ENCODE measurements around the gene REELD1.

The REELD1 gene

DNA sequence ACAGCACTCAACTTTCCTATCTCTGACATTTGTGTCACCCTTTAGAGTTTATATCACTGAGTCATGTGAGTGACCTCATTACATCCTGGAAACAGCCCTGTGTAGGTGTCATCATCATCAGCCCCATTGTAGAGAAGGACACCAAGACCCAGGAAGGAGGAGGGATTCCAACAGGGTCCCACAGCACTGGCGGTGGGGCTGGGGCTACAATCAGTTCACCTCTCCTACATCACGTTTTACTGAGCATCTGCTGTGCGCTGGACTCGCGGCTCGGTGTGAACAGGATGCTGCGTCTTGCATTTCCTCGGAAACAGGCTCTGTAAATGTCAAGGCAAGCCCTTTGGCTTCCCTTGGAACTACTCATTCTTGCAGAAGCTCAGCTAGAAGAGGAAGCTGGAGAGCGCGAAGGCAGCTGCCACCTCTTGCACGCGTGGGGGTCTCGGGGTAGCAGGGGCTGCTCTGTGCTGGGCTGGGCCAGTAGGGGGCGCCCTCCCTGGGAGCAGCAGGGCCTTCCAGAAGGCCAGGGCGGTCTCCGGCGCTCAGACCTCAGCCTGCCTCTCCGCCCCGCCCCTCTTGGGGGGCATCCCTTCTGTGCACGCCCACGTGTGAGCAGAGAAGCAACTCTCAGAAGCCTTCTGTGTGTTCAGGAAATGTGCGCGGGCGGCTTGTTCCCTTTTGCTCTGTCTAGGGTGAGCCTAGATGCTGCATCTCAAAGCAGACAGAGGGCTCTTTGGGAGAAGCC lies 29.0 kb downstream of the REELD1 start:
- H3K4me1 Mint-ChIP-seq: peaks cover 16% of the 10 kb centered on the region
- no peaks in the 10 kb centered on the region for H3K36me3 Mint-ChIP-seq (ENCODE audit: low read depth)
- TF ChIP-seq, protein P1, sequence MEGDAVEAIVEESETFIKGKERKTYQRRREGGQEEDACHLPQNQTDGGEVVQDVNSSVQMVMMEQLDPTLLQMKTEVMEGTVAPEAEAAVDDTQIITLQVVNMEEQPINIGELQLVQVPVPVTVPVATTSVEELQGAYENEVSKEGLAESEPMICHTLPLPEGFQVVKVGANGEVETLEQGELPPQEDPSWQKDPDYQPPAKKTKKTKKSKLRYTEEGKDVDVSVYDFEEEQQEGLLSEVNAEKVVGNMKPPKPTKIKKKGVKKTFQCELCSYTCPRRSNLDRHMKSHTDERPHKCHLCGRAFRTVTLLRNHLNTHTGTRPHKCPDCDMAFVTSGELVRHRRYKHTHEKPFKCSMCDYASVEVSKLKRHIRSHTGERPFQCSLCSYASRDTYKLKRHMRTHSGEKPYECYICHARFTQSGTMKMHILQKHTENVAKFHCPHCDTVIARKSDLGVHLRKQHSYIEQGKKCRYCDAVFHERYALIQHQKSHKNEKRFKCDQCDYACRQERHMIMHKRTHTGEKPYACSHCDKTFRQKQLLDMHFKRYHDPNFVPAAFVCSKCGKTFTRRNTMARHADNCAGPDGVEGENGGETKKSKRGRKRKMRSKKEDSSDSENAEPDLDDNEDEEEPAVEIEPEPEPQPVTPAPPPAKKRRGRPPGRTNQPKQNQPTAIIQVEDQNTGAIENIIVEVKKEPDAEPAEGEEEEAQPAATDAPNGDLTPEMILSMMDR (IDR thresholded peaks at IDR 0.05): peak; percentile 35
- no peaks in the 10 kb centered on the region for H3K9me3 Mint-ChIP-seq
- peak; percentile 42 for DNase-seq
- no peak overlapping the region for H3K4me3 Mint-ChIP-seq
- H3K27ac Mint-ChIP-seq: no peak overlapping the region
- H3K27me3 Mint-ChIP-seq (ENCODE audit: low read depth, poor library complexity): peaks cover 9% of the 10 kb centered on the region

DNA sequence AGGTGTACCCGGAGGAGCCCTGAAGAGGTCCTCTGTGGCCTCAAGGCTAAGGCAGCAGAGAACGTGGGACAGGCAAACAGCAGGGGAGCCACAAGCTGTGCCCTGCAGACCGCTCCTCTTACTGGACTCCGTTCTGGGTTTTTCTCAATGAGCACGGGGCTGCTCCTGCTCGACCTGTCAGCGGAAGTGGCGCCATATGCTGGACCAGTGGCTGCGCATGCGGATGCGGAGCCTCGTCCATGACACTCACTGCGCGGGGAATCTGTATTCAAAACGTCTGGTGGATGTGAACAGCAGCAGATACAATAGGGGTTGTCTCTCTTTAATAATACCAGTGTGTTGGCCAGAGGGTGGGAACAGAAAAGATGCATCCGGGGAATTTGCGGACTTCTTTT lies 29.5 kb downstream of the REELD1 start:
- peaks cover 9% of the 10 kb centered on the region for H3K27me3 Mint-ChIP-seq (ENCODE audit: low read depth, poor library complexity)
- no peak for DNase-seq
- no peaks in the 10 kb centered on the region for H3K9me3 Mint-ChIP-seq
- peaks cover 16% of the 10 kb centered on the region for H3K4me1 Mint-ChIP-seq
- H3K27ac Mint-ChIP-seq: peak overlapping the region; percentile 46
- TF ChIP-seq, protein P1 (IDR thresholded peaks at IDR 0.05): no peak
- no peaks in the 10 kb centered on the region for H3K36me3 Mint-ChIP-seq (ENCODE audit: low read depth)
- no peak overlapping the region for H3K4me3 Mint-ChIP-seq

DNA sequence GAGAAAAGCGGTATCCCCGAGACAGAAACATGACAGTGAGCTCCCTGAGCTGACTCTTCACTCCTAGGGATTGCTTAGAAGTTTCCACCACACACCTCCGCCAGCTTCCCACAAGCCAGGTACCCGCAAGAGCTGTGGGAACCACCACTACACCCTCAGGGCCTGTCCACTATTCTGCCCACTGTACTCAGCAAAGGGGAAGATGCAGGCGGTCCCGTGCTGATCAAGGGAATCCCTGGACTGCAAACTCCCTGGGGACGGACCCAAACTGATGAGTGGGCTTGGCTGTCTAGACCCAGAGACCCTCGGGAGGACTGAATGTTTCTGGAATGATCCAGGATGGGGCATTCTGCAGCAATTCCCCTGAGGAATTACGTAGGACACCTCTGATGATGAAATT lies 30.2 kb downstream of the REELD1 start:
- Mint-ChIP-seq H3K36me3 (ENCODE audit: low read depth) (no peaks in the 10 kb centered on the region), H3K4me1 (peaks cover 16% of the 10 kb centered on the region), H3K27ac (no peak overlapping the region), H3K4me3 (no peak overlapping the region), H3K9me3 (no peaks in the 10 kb centered on the region), H3K27me3 (ENCODE audit: low read depth, poor library complexity) (peaks cover 9% of the 10 kb centered on the region)
- no peak for DNase-seq
- TF ChIP-seq, protein P1 (IDR thresholded peaks at IDR 0.05): no peak

DNA sequence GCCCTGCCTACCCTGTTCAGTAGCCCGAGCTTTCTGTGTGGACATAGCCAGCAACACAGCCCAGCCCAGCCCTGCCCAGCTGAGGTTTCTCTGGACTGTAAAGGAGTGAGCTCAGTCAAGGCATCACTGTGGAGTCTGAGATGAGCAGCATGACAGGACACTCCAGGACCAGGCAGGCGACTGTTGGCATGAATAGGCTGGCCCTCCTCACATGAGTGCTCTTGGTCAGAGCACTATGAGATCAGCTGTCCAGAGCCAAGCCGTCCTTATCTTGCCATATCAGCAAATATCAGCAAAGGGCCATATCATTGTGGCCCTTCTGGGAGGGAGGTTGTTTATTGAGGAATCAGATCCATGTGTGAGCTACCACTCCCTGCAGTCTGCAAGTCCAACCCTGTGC lies 30.9 kb downstream of the REELD1 start:
- H3K4me1 Mint-ChIP-seq: peaks cover 16% of the 10 kb centered on the region
- TF ChIP-seq, protein P1 (IDR thresholded peaks at IDR 0.05): no peak
- H3K27ac Mint-ChIP-seq: no peak overlapping the region
- no peaks in the 10 kb centered on the region for H3K9me3 Mint-ChIP-seq
- no peak for DNase-seq
- peaks cover 12% of the 10 kb centered on the region for H3K27me3 Mint-ChIP-seq (ENCODE audit: low read depth, poor library complexity)
- H3K4me3 Mint-ChIP-seq: no peak overlapping the region
- no peaks in the 10 kb centered on the region for H3K36me3 Mint-ChIP-seq (ENCODE audit: low read depth)

DNA sequence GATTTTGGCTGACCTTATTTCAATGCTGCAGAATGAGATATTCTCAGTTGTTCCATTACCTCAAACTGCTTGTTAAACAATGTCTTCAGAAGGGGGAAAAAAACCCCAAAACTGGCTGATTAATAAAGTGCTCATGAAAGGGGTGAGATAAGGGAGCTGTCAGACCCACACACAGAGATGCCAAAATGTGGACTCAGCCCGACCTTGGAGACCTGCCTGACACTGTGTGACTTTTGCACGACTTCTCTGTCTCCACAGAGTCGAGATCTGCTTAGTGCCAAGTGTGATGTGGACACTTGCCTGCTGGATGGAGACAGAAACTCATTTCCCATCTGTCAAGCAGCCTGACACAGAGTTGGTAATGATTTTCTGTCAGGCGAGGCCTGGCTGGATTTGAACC lies 31.5 kb downstream of the REELD1 start:
- no peak for DNase-seq
- Mint-ChIP-seq H3K27ac (no peak overlapping the region), H3K36me3 (ENCODE audit: low read depth) (no peaks in the 10 kb centered on the region), H3K27me3 (ENCODE audit: low read depth, poor library complexity) (peaks cover 16% of the 10 kb centered on the region), H3K4me3 (no peak overlapping the region), H3K4me1 (peaks cover 16% of the 10 kb centered on the region), H3K9me3 (no peaks in the 10 kb centered on the region)
- TF ChIP-seq, protein P1 (IDR thresholded peaks at IDR 0.05): no peak

DNA sequence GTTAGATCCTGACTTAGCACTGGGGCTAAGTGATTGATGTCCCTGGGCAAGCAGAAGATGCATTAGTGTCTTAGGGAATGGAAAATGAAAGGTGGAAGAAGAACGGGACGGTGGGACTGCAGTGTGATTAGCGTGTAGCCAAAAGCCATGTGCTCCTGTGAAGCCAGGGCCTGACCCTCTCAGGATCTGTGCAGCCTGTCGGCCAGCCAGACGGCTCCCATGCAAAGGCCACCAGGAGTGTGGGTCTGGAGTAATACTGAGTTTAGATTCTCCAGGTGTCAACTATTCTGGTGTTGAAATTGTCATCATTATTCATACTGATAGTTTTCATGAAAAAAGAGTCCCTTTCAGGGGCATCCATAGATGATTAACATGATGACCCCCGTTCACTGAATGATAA lies 32.0 kb downstream of the REELD1 start:
- H3K27me3 Mint-ChIP-seq (ENCODE audit: low read depth, poor library complexity): peaks cover 16% of the 10 kb centered on the region
- H3K4me3 Mint-ChIP-seq: no peak overlapping the region
- TF ChIP-seq, protein P1 (IDR thresholded peaks at IDR 0.05): no peak
- H3K9me3 Mint-ChIP-seq: no peaks in the 10 kb centered on the region
- no peak for DNase-seq
- H3K4me1 Mint-ChIP-seq: peaks cover 11% of the 10 kb centered on the region
- H3K27ac Mint-ChIP-seq: no peak overlapping the region
- no peaks in the 10 kb centered on the region for H3K36me3 Mint-ChIP-seq (ENCODE audit: low read depth)
